Stimulated activated CD4-positive, alpha-beta T cell treated with anti-CD3 and anti-CD28 coated beads, TNF-alpha, amount 100 ng/mL, for 48 hours (primary cell): Measurements from ENCODE around the gene AKT1S1.
"Not testable (repeated sequence)": the region's sequence is repeated elsewhere in the genome, so short reads cannot be mapped to it uniquely, and the experiment has no call there.

Source experiments
- DNase-seq, 3 donors: peaks; one replicate each; pipeline ENCODE4 v3.0.0-alpha.2; 2020; ENCODE audit warnings: low read depth in 3 of 3

The AKT1S1 gene

DNA sequence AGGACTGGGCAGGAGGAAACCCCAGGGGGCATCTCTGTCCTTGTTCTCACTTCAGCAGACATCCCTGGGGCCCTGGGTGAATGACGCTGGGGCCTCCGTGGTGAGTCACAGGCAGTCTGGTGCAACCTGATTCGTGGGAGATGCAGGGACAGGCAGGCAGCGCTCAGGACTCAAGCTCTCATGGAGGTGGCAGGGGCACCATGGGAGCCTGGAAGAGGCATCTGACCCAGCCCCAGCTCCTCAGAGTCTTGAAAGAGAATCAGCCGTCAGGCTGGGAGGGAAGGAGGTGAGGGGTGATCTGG, 40.2 kb downstream of the AKT1S1 start:
- no peak for DNase-seq

DNA sequence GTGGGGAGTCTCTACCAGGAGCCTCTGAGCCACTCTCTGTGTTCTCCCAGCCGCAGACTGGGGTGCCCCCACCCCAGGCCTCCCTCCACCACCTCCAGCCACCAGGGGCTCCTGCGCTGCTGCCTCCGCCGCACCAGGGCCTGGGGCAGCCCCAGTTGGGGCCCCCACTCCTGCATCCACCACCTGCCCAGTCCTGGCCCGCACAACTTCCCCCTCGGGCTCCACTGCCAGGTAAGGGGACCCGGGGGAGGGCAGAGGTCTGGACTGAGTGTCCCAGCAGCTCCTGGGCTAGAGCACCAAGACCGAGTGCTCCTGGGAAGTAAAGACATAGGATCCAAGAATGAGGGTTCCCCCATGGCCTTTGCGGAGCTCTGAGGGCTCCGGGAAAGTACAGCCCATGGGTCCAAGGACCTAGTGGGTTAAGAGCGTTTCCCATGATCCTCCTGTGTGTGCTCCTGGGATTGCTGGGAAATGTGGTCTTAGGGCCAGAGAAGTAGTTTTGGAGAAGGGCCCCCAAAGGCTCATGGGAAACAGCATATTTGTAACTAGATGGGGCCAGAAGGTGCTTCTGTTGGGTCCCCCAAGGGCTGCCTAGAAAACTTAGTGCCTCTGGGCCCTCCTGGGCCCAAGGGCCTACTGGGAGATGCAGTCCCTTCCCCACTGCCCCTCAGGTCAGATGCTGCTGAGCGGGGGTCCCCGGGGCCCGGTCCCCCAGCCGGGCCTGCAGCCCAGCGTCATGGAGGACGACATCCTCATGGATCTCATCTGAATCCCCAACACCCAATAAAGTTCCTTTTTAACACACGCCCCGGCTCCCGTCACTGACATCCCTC, 40.8 kb downstream of the AKT1S1 start:
- DNase-seq: no peak

DNA sequence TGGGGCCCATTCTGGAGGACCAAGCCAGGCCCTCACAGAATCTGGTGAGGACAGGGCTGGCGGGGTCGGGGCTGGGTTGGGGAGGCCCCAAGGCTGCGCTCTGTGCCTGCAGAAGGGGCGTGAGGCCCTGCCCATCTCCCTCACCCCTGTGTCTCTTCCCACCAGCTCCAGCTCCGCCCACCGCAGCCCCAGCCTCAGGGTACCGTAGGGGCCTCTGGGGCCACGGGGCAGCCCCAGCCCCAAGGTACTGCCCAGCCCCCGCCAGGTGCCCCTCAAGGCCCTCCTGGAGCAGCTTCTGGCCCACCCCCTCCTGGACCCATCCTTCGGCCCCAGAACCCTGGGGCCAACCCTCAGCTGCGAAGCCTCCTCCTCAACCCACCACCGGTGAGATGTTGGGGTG, 41.6 kb downstream of the AKT1S1 start:
- no peak for DNase-seq

DNA sequence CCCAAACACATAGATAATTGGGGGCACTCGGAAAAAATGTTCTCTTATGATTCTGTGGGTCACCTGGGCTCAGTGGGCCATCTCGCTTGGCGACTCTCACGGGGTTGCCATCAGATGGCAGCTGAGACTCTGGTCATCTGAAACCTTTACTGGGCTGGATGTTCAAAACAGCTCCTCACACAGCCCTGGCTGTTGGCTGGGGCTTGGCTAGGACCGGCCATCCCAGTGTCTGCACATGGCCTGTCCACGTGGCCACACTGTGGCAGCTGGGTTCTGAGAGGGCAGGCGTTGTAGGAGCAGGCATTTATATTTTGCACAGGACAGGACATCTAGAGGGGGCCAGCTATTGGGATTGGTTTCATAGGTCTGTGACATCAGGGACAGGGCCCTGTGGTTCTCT, 43.6 kb downstream of the AKT1S1 start:
- DNase-seq: no peak

DNA sequence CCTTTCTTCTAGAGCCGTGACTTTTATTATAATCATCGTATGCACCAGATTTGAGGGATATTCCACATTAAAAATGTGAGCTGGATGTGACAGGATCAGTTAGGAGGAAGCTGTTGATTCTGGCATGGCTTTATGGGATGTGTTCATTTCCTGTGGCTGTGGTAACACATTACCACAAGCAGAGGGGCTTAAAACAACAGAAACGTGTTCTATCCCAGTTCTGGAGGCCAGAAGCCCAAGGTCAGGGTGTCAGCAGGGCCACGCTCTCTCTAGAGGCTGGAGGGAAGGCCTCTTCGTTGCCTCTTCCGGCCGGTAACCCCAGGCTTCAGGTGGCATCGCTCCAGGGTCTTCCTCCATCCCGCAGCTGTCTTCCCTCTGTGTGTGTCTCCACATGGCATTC, 44.6 kb downstream of the AKT1S1 start:
- DNase-seq: no peak

DNA sequence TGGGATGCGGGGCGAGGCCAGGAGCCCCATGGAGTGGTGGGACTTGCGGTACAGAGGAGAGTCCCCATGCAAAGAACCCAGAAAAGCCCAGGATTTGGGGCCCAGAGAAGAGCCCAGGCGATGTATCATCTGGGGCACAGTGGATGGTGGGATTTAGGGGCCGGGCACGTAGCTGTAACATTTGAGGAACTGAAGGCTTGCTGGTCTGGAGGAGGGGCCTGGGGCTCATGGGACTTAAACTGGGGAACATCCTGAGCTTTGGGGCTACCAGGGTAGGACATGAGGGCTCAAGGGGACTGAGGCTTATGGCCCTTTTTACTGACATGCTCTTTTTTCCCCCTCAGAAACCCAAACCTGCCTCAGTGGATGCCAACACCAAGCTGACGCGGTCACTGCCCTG, 45.6 kb downstream of the AKT1S1 start:
- no peak for DNase-seq

DNA sequence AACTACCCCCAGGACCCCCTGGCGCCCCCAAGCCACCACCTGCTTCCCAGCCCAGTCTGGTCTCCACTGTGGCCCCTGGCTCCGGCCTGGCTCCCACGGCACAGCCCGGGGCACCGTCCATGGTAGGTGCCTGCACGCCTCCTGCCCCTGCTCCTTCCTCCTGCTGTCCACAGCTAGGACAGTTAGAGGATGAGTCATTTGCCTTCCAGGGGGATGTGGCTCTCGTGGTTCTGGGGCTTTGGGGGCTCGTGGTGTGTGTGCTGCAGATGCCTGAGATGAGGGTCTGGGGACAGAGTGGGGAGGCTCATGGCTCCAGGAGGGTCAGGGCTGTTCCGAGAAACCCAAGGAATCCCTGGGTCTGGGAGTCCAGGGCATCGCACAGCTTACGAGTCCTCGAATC, 46.4 kb downstream of the AKT1S1 start:
- no peak for DNase-seq

DNA sequence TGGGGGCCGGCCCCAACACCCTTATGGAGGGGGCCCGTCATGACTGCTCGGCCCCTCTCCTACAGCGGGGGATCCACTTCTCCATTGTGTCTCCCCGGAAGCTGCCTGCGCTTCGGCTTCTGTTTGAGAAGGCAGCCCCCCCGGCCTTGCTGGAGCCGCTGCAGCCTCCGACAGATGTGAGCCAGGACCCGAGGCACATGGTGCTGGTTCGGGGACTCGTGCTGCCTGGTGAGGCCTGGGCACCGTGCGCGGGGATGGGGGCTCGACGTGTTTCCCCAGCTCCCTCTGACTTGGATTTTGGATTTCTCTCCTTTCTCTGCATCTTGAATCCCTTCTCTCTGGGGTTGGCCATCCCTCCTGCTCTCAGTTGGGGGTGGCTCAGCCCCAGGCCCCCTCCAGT, 47.4 kb downstream of the AKT1S1 start:
- no peak for DNase-seq

DNA sequence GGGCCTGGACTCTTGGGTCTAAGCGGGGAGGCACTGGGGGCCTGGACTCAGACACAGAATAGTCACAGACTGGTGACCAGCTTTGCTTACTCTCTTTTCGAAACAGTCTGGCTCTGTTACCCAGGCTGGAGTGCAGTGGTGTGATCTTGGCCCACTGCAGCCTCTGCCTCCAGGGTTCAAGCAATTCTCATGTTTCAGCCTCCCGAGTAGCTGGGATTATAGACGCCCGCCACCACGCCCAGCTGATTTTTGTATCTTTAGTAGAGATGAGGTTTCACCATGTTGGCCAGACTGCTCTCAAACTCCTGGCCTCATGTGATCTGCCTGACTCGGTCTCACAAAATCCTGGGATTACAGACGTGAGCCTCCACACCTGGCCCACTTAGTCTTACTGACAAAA, 48.0 kb downstream of the AKT1S1 start:
- no peak for DNase-seq

DNA sequence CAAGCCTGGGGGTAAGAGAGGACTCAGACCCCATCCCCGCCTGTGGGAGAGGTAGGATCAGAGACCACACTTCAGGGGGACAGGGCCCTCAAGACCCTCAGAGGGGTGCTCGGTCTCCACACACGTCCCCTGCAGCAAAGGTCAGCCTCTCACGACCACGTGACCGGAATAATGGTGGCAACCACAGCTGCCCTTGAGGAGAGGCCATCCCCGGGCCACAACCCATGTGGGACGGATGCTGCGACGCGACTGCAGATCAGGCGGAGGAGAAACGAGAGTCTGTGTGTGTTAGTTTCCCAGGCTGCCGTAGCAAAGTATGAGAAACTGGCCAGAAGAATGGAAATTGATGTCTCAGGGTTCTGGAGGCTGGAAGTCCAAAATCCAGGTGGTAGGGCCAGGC, 50.1 kb downstream of the AKT1S1 start:
- no peak for DNase-seq

DNA sequence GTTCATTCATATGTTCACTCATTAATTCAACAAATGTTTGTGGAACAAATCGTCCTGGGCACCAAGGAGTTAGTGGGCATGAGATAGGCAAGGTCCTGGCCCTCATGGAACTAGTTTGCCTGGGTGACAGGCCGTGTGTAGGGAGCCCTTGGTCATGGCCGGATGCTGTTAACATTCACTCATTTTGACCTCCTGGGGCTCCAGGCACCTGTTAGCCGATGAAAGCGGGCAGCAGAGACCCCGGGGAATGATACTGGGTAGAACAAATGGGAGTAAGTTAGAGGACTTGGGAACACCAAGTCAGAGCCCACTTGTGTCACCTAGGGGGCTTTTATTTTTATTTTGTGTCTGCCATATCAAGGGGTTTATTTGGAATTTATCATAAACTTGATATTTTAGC, 52.5 kb downstream of the AKT1S1 start:
- no peak for DNase-seq

DNA sequence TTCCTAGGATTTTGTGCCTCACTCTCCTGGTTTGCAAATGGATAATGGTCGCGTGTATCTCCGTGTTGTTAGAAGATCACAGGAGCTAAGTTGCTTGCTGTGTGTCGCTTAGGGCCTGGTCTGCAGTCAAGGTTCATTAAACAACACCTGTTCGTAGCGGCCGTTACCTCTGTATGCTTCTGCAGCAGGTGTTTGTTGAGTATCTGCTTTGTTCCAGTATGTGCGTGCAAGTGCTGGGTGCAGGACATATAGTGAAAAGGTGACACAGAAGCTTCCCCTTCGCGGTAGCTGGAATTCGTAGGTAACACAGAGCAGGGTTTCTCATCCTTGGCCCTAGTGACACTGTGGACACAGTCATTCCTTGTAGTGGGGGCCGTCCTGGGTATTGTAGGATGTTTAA, 53.7 kb downstream of the AKT1S1 start:
- no peak for DNase-seq

DNA sequence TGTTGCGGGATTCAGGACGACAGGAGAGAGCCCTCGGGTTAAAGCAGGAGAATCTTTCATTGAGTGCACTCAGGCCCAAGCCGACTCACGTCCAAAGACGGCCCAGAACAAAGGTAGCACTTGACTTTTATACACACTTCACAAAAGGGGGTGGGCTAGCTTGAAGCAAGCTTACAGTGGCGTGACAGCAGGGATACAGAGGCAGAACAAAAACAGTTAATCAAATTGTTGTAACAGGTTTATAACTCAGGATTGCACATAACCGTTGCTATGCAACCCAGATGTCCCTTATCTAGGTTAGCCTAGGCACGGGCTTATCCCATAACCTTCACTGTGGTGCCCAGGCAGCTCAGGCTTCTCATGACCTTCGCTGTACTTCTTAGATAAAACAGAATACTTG, 57.0 kb downstream of the AKT1S1 start:
- DNase-seq: no peak

DNA sequence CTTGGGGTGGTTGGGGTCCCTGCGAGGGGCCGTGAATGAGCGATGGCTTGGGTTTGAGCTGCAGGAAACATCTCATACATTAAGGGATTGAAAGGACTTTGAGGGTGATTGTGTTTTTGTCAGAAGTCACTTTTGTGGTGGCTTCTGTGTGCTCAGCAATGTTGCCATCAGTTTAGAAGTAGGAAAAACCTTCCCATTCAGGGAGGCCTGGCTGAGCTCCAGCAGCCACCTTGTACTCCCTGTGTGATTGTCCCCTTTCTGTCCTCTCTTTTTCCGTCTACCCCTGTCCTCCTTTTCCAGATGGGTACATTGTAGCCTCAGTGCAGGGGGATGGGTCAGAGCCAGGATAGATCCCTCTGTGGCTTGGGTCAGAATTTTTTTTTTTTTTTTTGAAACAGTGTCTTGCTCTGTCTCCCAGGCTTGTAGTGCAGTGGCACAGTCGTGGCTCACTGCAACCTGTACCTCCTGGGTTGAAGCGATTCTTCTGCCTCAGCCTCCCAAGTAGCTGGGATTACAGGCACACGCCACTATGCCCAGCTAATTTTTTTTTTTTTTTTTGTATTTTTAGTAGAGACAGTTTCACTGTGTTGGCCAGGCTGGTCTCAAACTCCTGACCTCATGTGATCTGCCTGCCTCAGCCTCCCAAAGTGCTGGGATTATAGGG, 57.6 kb downstream of the AKT1S1 start:
- not testable (repeated sequence) for DNase-seq
